H9 (cell line): Measurements from ENCODE around the gene C13orf46. TPM values are rescaled to one million over a fixed set of nuclear protein-coding genes. Genes with fewer than 3 reads are reported as not detected.

Experiments used
- DNase-seq: peaks from one replicate; pipeline ENCODE4 v3.0.0-alpha.2; 2017
- H2AFZ ChIP-seq: one replicate; pipeline ENCODE4 v1.6.1; 2013; ENCODE audit warnings: mild to moderate bottlenecking, low read length, control low read depth, moderate library complexity
- H2AK5ac ChIP-seq: 2 replicates; pipeline ENCODE4 v1.6.1; 2013; ENCODE audit warnings: low read length, control low read depth, mixed read lengths; ENCODE audit not compliant: insufficient read length
- H2BK120ac ChIP-seq: one replicate; pipeline ENCODE4 v1.6.1; 2013; ENCODE audit warnings: low read depth, mild to moderate bottlenecking, low read length, control low read depth, inconsistent platforms; ENCODE audit not compliant: poor library complexity, severe bottlenecking
- H2BK12ac ChIP-seq: 2 replicates; pipeline ENCODE4 v1.6.1; 2013; ENCODE audit warnings: low read length, control low read depth, mixed read lengths, low read depth; ENCODE audit not compliant: insufficient read length
- H2BK15ac ChIP-seq: 2 replicates; pipeline ENCODE4 v1.6.1; 2013; ENCODE audit warnings: low read depth, low read length, control low read depth
- H2BK20ac ChIP-seq: one replicate; pipeline ENCODE4 v1.6.1; 2013; ENCODE audit warnings: low read depth, mild to moderate bottlenecking, low read length, control low read depth, inconsistent platforms; ENCODE audit not compliant: poor library complexity, severe bottlenecking
- H2BK5ac ChIP-seq: 2 replicates; pipeline ENCODE4 v1.6.1; 2013; ENCODE audit warnings: low read length, control low read depth, mixed read lengths; ENCODE audit not compliant: insufficient read length
- H3K14ac ChIP-seq: 2 replicates; pipeline ENCODE4 v1.6.1; 2013; ENCODE audit warnings: low read length, control low read depth; ENCODE audit not compliant: insufficient read depth
- H3K18ac ChIP-seq: 2 replicates; pipeline ENCODE4 v1.6.1; 2013; ENCODE audit warnings: low read depth, mild to moderate bottlenecking, mixed read lengths, low read length, control low read depth; ENCODE audit not compliant: insufficient read length
- H3K23ac ChIP-seq: 2 replicates; pipeline ENCODE4 v1.6.1; 2013; ENCODE audit warnings: low read length, control low read depth, mixed read lengths, low read depth; ENCODE audit not compliant: insufficient read length
- H3K23me2 ChIP-seq: 2 replicates; pipeline ENCODE4 v1.6.1; 2013; ENCODE audit warnings: low read depth, mild to moderate bottlenecking, mixed read lengths, low read length, control low read depth; ENCODE audit not compliant: insufficient read length, poor library complexity, severe bottlenecking
- H3K27ac ChIP-seq: 2 replicates; pipeline ENCODE4 v1.5.1; 2013; ENCODE audit warnings: low read length, control low read depth, mixed read lengths, low read depth; ENCODE audit not compliant: insufficient read length
- H3K27me3 ChIP-seq: 2 replicates; pipeline ENCODE4 v1.6.1; 2013; ENCODE audit warnings: low read length, control low read depth, inconsistent platforms; ENCODE audit not compliant: insufficient read depth
- H3K4ac ChIP-seq: 2 replicates; pipeline ENCODE4 v1.6.1; 2013; ENCODE audit warnings: low read depth, mild to moderate bottlenecking, control low read depth, inconsistent platforms, low read length, moderate library complexity
- H3K4me1 ChIP-seq: 2 replicates; pipeline ENCODE4 v1.6.1; 2013; ENCODE audit warnings: low read length, control low read depth, inconsistent platforms; ENCODE audit not compliant: insufficient read depth
- H3K4me2 ChIP-seq: 2 replicates; pipeline ENCODE4 v1.6.1; 2013; ENCODE audit warnings: low read length, control low read depth, mixed read lengths; ENCODE audit not compliant: insufficient read length, insufficient read depth
- H3K56ac ChIP-seq: 2 replicates; pipeline ENCODE4 v1.6.1; 2013; ENCODE audit warnings: low read depth, mild to moderate bottlenecking, mixed read lengths, low read length, control low read depth; ENCODE audit not compliant: insufficient read length
- H3K79me1 ChIP-seq: 2 replicates; pipeline ENCODE4 v1.6.1; 2013; ENCODE audit warnings: low read depth, mild to moderate bottlenecking, moderate library complexity, low read length, control low read depth, inconsistent platforms; ENCODE audit not compliant: insufficient read depth, poor library complexity, severe bottlenecking
- H3K79me2 ChIP-seq: 2 replicates; pipeline ENCODE4 v1.6.1; 2013; ENCODE audit warnings: low read length, control low read depth, inconsistent platforms; ENCODE audit not compliant: insufficient read depth
- H3K9ac ChIP-seq: 2 replicates; pipeline ENCODE4 v1.6.1; 2013; ENCODE audit warnings: low read length, control low read depth, mixed read lengths; ENCODE audit not compliant: insufficient read length; ENCODE audit errors: extremely low read depth
- H3K9me3 ChIP-seq: one replicate; pipeline ENCODE4 v1.6.1; 2013; ENCODE audit warnings: low read depth, low read length, inconsistent platforms; ENCODE audit not compliant: control insufficient read depth
- H3T11ph ChIP-seq: one replicate; pipeline ENCODE4 v1.6.1; 2013; ENCODE audit warnings: mild to moderate bottlenecking, low read length, control low read depth, inconsistent platforms
- H4K20me1 ChIP-seq: one replicate; pipeline ENCODE4 v1.6.1; 2013; ENCODE audit not compliant: control insufficient read depth, insufficient read length, insufficient read depth
- H4K5ac ChIP-seq: 2 replicates; pipeline ENCODE4 v1.6.1; 2013; ENCODE audit warnings: low read depth, mild to moderate bottlenecking, mixed read lengths, low read length, control low read depth; ENCODE audit not compliant: insufficient read length
- H4K8ac ChIP-seq: replicated peaks from 2 replicates; pipeline ENCODE4 v1.6.1; 2013; ENCODE audit warnings: low read length, control low read depth, mixed read lengths, low read depth; ENCODE audit not compliant: insufficient read length
- H4K91ac ChIP-seq: 2 replicates; pipeline ENCODE4 v1.6.1; 2013; ENCODE audit warnings: low read depth, mild to moderate bottlenecking, moderate library complexity, mixed read lengths, low read length, control low read depth; ENCODE audit not compliant: insufficient read length
- H3K27ac Mint-ChIP-seq, 3 experiments: 2 replicates in 2 of 3; 3 replicates in 1 of 3; pipeline ENCODE4 v1.8.0; 2020 to 2021; ENCODE audit warnings: mixed read lengths in 3 of 3, mild to moderate bottlenecking in 1 of 3, moderate library complexity in 1 of 3
- H3K27me3 Mint-ChIP-seq: 2 replicates; pipeline ENCODE4 v1.8.0; 2021; ENCODE audit warnings: low read depth, mild to moderate bottlenecking, moderate library complexity, mixed read lengths
- H3K36me3 Mint-ChIP-seq, 3 experiments: 2 replicates in 2 of 3; 3 replicates in 1 of 3; pipeline ENCODE4 v1.8.0; 2020 to 2021; ENCODE audit warnings: low read depth in 3 of 3, mixed read lengths in 3 of 3; ENCODE audit not compliant: insufficient read depth in 1 of 3
- H3K4me1 Mint-ChIP-seq, 2 experiments: 2 replicates each; pipeline ENCODE4 v1.8.0; 2020; ENCODE audit warnings: mixed read lengths in 2 of 2
- H3K4me3 Mint-ChIP-seq, 2 experiments: 2 replicates in 1 of 2; 3 replicates in 1 of 2; pipeline ENCODE4 v1.8.0; 2020 to 2021; ENCODE audit warnings: mild to moderate bottlenecking in 2 of 2, mixed read lengths in 2 of 2, moderate library complexity in 1 of 2
- H3K9me3 Mint-ChIP-seq, 2 experiments: 2 replicates in 1 of 2; 3 replicates in 1 of 2; pipeline ENCODE4 v1.8.0; 2020; ENCODE audit warnings: mild to moderate bottlenecking in 2 of 2, mixed read lengths in 2 of 2, moderate library complexity in 1 of 2
- WGBS: extraction: QIAGEN DNeasy Blood & Tissue Kit; methylation state at CpG from one replicate; pipeline ENCODE4 v1.1.7; 2013; ENCODE audit warnings: missing lambda C conversion rate, low lambda C conversion rate, mixed read lengths; ENCODE audit not compliant: insufficient read length; ENCODE audit errors: extremely low coverage; 5-methylcytosine and 5-hydroxymethylcytosine counted together
- total RNA-seq: library from RNA; stranded (reverse); gene quantifications from 2 replicates; pipeline ENCODE4 v1.2.1, GENCODE V29; 2021
- TF ChIP-seq, protein P1 (sequence below): fragments of 200-600 bp; sonication (generic); conservative IDR thresholded peaks from 3 replicates; pipeline ENCODE4 v1.8.0; 2021; ENCODE audit warnings: antibody characterized with exemption, mild to moderate bottlenecking

Gene C13orf46
- total RNA-seq, 1 experiment from 2014 or later = 0.55 TPM

DNA sequence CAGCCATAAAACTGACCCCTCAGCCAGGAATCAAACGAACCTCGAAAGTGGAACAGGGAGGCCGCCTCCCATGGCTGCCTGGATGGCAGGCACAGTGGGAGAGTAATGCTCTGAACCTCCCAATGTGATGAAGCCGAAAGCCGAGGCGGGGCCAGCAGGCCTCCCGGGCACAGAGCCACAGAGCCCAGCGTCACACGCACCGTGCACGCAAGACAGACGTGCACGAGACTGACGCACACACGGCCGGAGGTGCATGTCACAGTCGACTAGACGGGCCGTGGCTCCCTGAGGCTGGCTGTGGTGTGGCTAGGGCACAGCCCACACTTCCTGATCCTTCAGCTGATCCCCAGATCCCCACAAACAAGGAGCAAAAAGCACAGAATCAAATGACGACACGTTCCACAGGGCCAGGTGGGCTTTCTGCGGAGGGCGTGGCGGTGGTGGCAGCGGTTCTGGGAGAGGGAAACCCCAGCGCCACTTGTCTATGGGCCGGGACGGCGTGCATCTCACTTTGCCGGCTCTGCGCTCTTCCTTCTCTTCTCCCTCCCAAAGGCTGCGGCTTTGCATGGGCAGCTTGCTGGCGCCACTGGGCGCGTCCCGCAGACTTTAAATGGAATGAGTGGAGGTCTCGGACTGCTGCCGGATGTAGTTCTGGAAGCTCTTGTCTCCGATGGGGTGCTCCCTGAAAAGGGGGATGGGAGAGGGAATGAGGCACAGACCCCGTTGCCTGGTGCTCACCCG lies 5.0 kb upstream of the C13orf46 start:
- WGBS = no CpG with 5 or more reads among the region's 41 CpGs
- TF ChIP-seq, protein P1, sequence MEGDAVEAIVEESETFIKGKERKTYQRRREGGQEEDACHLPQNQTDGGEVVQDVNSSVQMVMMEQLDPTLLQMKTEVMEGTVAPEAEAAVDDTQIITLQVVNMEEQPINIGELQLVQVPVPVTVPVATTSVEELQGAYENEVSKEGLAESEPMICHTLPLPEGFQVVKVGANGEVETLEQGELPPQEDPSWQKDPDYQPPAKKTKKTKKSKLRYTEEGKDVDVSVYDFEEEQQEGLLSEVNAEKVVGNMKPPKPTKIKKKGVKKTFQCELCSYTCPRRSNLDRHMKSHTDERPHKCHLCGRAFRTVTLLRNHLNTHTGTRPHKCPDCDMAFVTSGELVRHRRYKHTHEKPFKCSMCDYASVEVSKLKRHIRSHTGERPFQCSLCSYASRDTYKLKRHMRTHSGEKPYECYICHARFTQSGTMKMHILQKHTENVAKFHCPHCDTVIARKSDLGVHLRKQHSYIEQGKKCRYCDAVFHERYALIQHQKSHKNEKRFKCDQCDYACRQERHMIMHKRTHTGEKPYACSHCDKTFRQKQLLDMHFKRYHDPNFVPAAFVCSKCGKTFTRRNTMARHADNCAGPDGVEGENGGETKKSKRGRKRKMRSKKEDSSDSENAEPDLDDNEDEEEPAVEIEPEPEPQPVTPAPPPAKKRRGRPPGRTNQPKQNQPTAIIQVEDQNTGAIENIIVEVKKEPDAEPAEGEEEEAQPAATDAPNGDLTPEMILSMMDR = no peak
- no peak overlapping the region for H4K5ac ChIP-seq

More for the DNA sequence above, 5.0 kb upstream of the C13orf46 start:
- Histone ChIP-seq H3K18ac (no peak overlapping the region), H3K27ac (no peak overlapping the region), H3T11ph (no peak overlapping the region), H3K4me1 (no peaks in the 10 kb centered on the region), H2BK15ac (no peak overlapping the region), H3K23ac (no peak overlapping the region), H3K23me2 (no peaks in the 10 kb centered on the region), H3K56ac (no peak overlapping the region), H3K14ac (no peak overlapping the region), H4K8ac (no peak overlapping the region), H3K9me3 (no peaks in the 10 kb centered on the region), H3K27me3 (no peaks in the 10 kb centered on the region), H2AFZ (no peak overlapping the region), H3K79me1 (no peaks in the 10 kb centered on the region), H4K20me1 (peaks cover 11% of the 10 kb centered on the region), H2BK5ac (no peak overlapping the region), H2BK12ac (no peak overlapping the region), H3K9ac (no peak overlapping the region), H2BK20ac (no peak overlapping the region), H4K91ac (no peak overlapping the region), H3K4me2 (no peak overlapping the region), H2AK5ac (no peak overlapping the region), H2BK120ac (no peak overlapping the region), H3K4ac (no peak overlapping the region), H3K79me2 (no peaks in the 10 kb centered on the region)
- no peak for DNase-seq
- H3K4me3 Mint-ChIP-seq = no peak overlapping the region
- no peaks in the 10 kb centered on the region for H3K9me3 Mint-ChIP-seq
- H3K27me3 Mint-ChIP-seq = no peaks in the 10 kb centered on the region
- H3K36me3 Mint-ChIP-seq = peaks cover 12 to 20% (median 13%) of the 10 kb centered on the region in 3 experiments; a peak in 6 of 7 replicates
- H3K27ac Mint-ChIP-seq = peak overlapping the region; percentile 62 to 83 (median 63); a peak in 5 of 7 replicates
- H3K4me1 Mint-ChIP-seq = peaks cover 0 to 13% of the 10 kb centered on the region in 2 experiments; a peak in 2 of 4 replicates
